ENCODE results near the gene RFPL4A.

RFPL4A gene

GRCh38 chr19:55809381-55810058 is 50.6 kb downstream of the RFPL4A start:
- no peak for DNase-seq (ENCODE audit: low read depth)

- DNase-seq (ENCODE audit: low read depth), result no peak
Measured at GRCh38 chr19:55811340-55811739, 52.4 kb downstream of the RFPL4A start.

GRCh38 chr19:55812449-55812848 is 53.6 kb downstream of the RFPL4A start:
- no peak for DNase-seq (ENCODE audit: low read depth)
